B cell (primary cell): Measurements from ENCODE around the gene TEC. TPM values are rescaled to one million over a fixed set of nuclear protein-coding genes. Genes with fewer than 3 reads are reported as not detected.

Experiments
- ATAC-seq: fragments of 200-7000 bp; cut with Tn5 transposase; one replicate; pipeline ENCODE4 v1.10.0; 2021; ENCODE audit warnings: low read depth, mild to moderate bottlenecking, moderate number of reproducible peaks, moderate library complexity
- CTCF ChIA-PET: fragments of 350-600 bp; sonication (Branson Sonifier 250); formaldehyde crosslinking; loops from one replicate; lab custom pipeline; 2021; ENCODE audit warnings: antibody characterized with exemption, inconsistent platforms; lab: Charles Lee
- POLR2A ChIA-PET: fragments of 350-600 bp; sonication (Branson Sonifier 250); formaldehyde crosslinking; loops from one replicate; lab custom pipeline; 2021; ENCODE audit warnings: antibody characterized with exemption; lab: Charles Lee
- DNase-seq: peaks from one replicate; pipeline ENCODE4 v3.0.0; 2013
- H2AFZ ChIP-seq: 2 replicates; pipeline ENCODE4 v1.6.1; 2012; ENCODE audit warnings: mild to moderate bottlenecking, low read depth, low read length; ENCODE audit not compliant: insufficient read depth, poor library complexity, severe bottlenecking
- H3K27ac ChIP-seq, 2 donors: 1 replicate in 1 of 2; 2 replicates in 1 of 2; pipeline ENCODE4 v1.5.1; 2012 to 2013; ENCODE audit warnings: low read length in 2 of 2, mild to moderate bottlenecking in 2 of 2, moderate library complexity in 1 of 2
- H3K27me3 ChIP-seq, 4 experiments: fragments of 200-600 bp in 1 of 4; sonication (generic) in 1 of 4; replicated peaks in 1 of 4; 1 replicate in 2 of 4; 2 replicates in 2 of 4; pipeline versions ENCODE4 v1.6.1 to v1.7.0; 2013 to 2016; ENCODE audit warnings: low read length in 3 of 4, mild to moderate bottlenecking in 2 of 4, mixed read lengths in 1 of 4, moderate library complexity in 1 of 4; ENCODE audit not compliant: insufficient read depth in 4 of 4, control insufficient read depth in 3 of 4; ENCODE audit errors: control extremely low read depth in 1 of 4
- H3K36me3 ChIP-seq, 2 experiments: replicated peaks in 1 of 2; 1 replicate in 1 of 2; 2 replicates in 1 of 2; pipeline versions ENCODE4 v1.6.1 to v1.7.1; 2013; ENCODE audit warnings: low read length in 1 of 2; ENCODE audit not compliant: insufficient read depth in 2 of 2, control insufficient read depth in 1 of 2; ENCODE audit errors: control extremely low read depth in 1 of 2, extremely low read depth in 1 of 2
- H3K4me1 ChIP-seq, 2 donors: fragments of 200-600 bp in 1 of 2; sonication (generic) in 1 of 2; 1 replicate in 1 of 2; 2 replicates in 1 of 2; pipeline versions ENCODE4 v1.5.1 to v1.6.1; 2013 to 2017; ENCODE audit warnings: low read length in 2 of 2; ENCODE audit not compliant: control insufficient read depth in 2 of 2, insufficient read depth in 2 of 2
- H3K4me2 ChIP-seq: replicated peaks from 2 replicates; pipeline ENCODE3; 2012; ENCODE audit warnings: mild to moderate bottlenecking, low read depth, low read length; ENCODE audit not compliant: poor library complexity, severe bottlenecking
- H3K4me3 ChIP-seq, 5 experiments: fragments of 200-600 bp in 1 of 5; sonication (generic) in 1 of 5; 1 replicate in 3 of 5; 2 replicates in 2 of 5; pipeline versions ENCODE4 v1.5.1 to v1.7.0; 2011 to 2016; ENCODE audit warnings: low read length in 4 of 5, mild to moderate bottlenecking in 4 of 5, low read depth in 2 of 5, control low read depth in 1 of 5, moderate library complexity in 1 of 5; ENCODE audit not compliant: insufficient read depth in 1 of 5; ENCODE audit errors: control extremely low read depth in 1 of 5, extremely low read depth in 1 of 5
- H3K79me2 ChIP-seq: fragments of 200-600 bp; sonication (generic); one replicate; pipeline ENCODE4 v1.6.0; 2016; ENCODE audit warnings: low read length; ENCODE audit not compliant: control insufficient read depth, insufficient read depth
- H3K9ac ChIP-seq: fragments of 200-600 bp; sonication (generic); 2 replicates; pipeline ENCODE4 v1.6.1; 2017; ENCODE audit warnings: mild to moderate bottlenecking, low read length, moderate library complexity
- H3K9me3 ChIP-seq, 3 donors: one replicate each; pipeline versions ENCODE4 v1.6.1 to v1.7.1; 2013; ENCODE audit warnings: low read length in 2 of 3; ENCODE audit not compliant: control insufficient read depth in 2 of 3, insufficient read depth in 1 of 3; ENCODE audit errors: control extremely low read depth in 1 of 3
- H4K20me1 ChIP-seq: 2 replicates; pipeline ENCODE4 v1.6.0; 2012; ENCODE audit warnings: mild to moderate bottlenecking, low read length; ENCODE audit not compliant: insufficient read depth, control insufficient read depth, poor library complexity, severe bottlenecking
- H3K27ac Mint-ChIP-seq: one replicate; pipeline ENCODE4 v1.8.0; 2021; ENCODE audit warnings: mixed read lengths
- H3K27me3 Mint-ChIP-seq: one replicate; pipeline ENCODE4 v1.8.0; 2021; ENCODE audit warnings: mixed read lengths
- H3K4me1 Mint-ChIP-seq: one replicate; pipeline ENCODE4 v1.8.0; 2021; ENCODE audit warnings: mixed read lengths
- H3K4me3 Mint-ChIP-seq: one replicate; pipeline ENCODE4 v1.8.0; 2021; ENCODE audit warnings: mixed read lengths
- H3K9me3 Mint-ChIP-seq: one replicate; pipeline ENCODE4 v1.8.0; 2022; ENCODE audit warnings: mixed read lengths; ENCODE audit not compliant: insufficient read depth
- EZH2 ChIP-seq: IDR thresholded peaks from 2 replicates; pipeline ENCODE4 v1.6.1; 2012; ENCODE audit warnings: borderline replicate concordance, low read depth, mild to moderate bottlenecking, moderate library complexity, low read length; ENCODE audit not compliant: insufficient read depth, poor library complexity, severe bottlenecking
- WGBS: methylation state at CpG from one replicate; pipeline ENCODE4 v1.1.5; 2013; ENCODE audit warnings: missing lambda C conversion rate; ENCODE audit not compliant: insufficient coverage; 5-methylcytosine and 5-hydroxymethylcytosine counted together
- intact Hi-C: fragments of 100-400 bp; cut with micrococcal nuclease; formaldehyde crosslinking; loops from one replicate; pipeline ENCODE4 v1.10.0; 2022
- polyA plus RNA-seq: library from polyadenylated mRNA; depleted of rRNA; stranded (reverse); fragments of >200 nt; gene quantifications from 2 replicates; pipeline ENCODE4 v1.2.3, GENCODE V29; 2012
- total RNA-seq, 2 donors: library from RNA; stranded (reverse); fragments of 120-200 nt in 1 of 2; gene quantifications; 1 replicate in 1 of 2; 2 replicates in 1 of 2; pipeline versions ENCODE4 v1.2.3 to v1.2.4, GENCODE V29; 2013 to 2022
- TF ChIP-seq, protein P1 (sequence below): fragments of 200-600 bp; IDR thresholded peaks from one replicate; pipeline ENCODE4 v1.8.0; 2022; ENCODE audit warnings: antibody characterized with exemption, mild to moderate bottlenecking

The TEC gene
- total and polyA plus RNA-seq, 2 donors (not counting 1 experiment from before 2014, with no cell fraction given), result 2.0 to 8.3 TPM

DNA sequence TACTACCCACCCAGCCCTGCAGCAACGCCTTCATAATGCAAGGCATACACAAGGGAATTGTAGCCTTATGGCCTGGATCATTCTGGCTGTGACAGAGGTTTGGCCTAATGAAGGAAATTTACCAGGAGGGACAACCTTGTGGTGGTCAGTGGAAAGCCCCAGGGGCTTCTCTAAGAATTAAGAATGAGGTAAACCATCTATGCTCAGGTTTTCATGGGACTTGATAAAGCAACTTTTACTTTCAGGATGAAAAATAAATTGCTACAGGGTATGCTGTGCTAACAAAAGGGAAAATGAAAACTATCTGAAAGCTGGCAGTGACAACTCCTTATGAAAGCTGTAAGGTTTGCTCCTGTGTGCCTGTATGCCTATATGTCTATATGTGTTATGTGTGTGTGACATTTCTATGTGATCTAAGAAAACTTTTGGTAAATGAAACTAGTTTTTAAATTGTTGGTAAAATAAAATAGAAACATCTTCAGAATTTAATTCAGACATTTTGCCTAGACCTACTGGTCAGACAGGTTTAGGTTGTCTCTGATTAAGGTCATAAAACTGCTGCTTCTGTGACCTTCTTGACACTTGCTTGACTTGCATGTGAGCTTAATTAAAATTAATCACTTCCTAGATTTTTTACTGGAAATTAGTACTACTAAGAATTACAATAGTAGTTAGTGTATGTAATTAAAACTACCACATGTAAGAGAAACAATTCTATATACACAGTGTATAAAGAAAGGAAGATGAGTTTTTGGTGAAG, 115.7 kb downstream of the TEC start:
- intact Hi-C loops, result no loop called here
- DNase-seq (no peak), ATAC-seq (no peak)
- Histone ChIP-seq H3K79me2 (no peaks in the 10 kb centered on the region), H3K4me2 (no peak overlapping the region), H3K4me3 (no peak overlapping the region), H3K9me3 (peaks cover 2 to 30% (median 3%) of the 10 kb centered on the region in 3 donors), H3K27me3 (no peaks in the 10 kb centered on the region), H3K4me1 (no peaks in the 10 kb centered on the region), H3K27ac (no peak overlapping the region), H2AFZ (no peak overlapping the region), H3K36me3 (peaks cover 4 to 45% of the 10 kb centered on the region in 2 experiments), H4K20me1 (no peaks in the 10 kb centered on the region), H3K9ac (no peak overlapping the region)
- H3K4me3 Mint-ChIP-seq, result no peak overlapping the region
- no peaks in the 10 kb centered on the region for H3K27me3 Mint-ChIP-seq
- no peaks in the 10 kb centered on the region for H3K4me1 Mint-ChIP-seq
- H3K27ac Mint-ChIP-seq, result no peak overlapping the region
- POLR2A ChIA-PET, result no interaction called here
- TF ChIP-seq EZH2, result no peak
- TF ChIP-seq, protein P1, sequence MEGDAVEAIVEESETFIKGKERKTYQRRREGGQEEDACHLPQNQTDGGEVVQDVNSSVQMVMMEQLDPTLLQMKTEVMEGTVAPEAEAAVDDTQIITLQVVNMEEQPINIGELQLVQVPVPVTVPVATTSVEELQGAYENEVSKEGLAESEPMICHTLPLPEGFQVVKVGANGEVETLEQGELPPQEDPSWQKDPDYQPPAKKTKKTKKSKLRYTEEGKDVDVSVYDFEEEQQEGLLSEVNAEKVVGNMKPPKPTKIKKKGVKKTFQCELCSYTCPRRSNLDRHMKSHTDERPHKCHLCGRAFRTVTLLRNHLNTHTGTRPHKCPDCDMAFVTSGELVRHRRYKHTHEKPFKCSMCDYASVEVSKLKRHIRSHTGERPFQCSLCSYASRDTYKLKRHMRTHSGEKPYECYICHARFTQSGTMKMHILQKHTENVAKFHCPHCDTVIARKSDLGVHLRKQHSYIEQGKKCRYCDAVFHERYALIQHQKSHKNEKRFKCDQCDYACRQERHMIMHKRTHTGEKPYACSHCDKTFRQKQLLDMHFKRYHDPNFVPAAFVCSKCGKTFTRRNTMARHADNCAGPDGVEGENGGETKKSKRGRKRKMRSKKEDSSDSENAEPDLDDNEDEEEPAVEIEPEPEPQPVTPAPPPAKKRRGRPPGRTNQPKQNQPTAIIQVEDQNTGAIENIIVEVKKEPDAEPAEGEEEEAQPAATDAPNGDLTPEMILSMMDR, result no peak
- CTCF ChIA-PET, result no interaction called here
- H3K9me3 Mint-ChIP-seq, result peaks cover 9% of the 10 kb centered on the region
- WGBS, result no CpG with 5 or more reads among the region's 1 CpG

DNA sequence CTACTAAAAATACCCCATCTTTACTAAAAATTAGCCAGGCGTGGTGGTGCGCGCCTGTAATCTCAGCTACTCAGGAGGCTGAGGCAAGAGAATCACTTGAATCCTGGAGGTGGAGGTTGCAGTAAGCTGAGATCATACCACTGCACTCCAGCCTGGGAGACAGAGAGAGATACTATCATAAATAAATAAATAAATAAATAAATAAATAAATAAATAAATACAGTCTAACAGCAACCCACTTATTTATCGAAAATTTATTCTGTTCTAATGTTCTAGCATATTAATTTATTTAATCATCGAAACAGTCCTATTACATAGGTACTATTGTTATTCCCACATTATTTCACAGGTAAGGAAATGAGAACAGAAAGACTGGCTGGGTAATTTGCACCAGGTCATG, 117.4 kb downstream of the TEC start:
- Mint-ChIP-seq H3K4me1 (no peaks in the 10 kb centered on the region), H3K9me3 (peaks cover 9% of the 10 kb centered on the region), H3K27ac (no peak overlapping the region), H3K27me3 (no peaks in the 10 kb centered on the region), H3K4me3 (no peak overlapping the region)
- Histone ChIP-seq H2AFZ (no peak overlapping the region), H3K9me3 (peaks cover 2 to 30% (median 3%) of the 10 kb centered on the region in 3 donors), H3K79me2 (no peaks in the 10 kb centered on the region), H4K20me1 (no peaks in the 10 kb centered on the region), H3K4me1 (no peaks in the 10 kb centered on the region), H3K27me3 (no peaks in the 10 kb centered on the region), H3K36me3 (peaks cover 2 to 47% of the 10 kb centered on the region in 2 experiments), H3K27ac (no peak overlapping the region), H3K4me2 (no peak overlapping the region), H3K9ac (no peak overlapping the region), H3K4me3 (no peak overlapping the region)
- ATAC-seq (no peak), DNase-seq (no peak)
- intact Hi-C loops, result no loop called here
- POLR2A ChIA-PET, result no interaction called here
- CTCF ChIA-PET, result interaction anchor here (0.5 to 0.6 kb wide), 2 partner anchors 256 to 889 kb away, joined by 3 to 4 read pairs; no protein-coding TSS in a partner anchor
- TF ChIP-seq, protein P1, result no peak
- no peak for TF ChIP-seq EZH2
- no CpG with 5 or more reads among the region's 5 CpGs for WGBS
